ENCODE data around the gene AKR1B15. TPM values are rescaled to one million over a fixed set of nuclear protein-coding genes. Genes with fewer than 3 reads are reported as not detected.

AKR1B15 gene
- total and polyA plus RNA-seq, 9 of the 15 experiments (the other 6 are each of a cell fraction or from before 2014, with no cell fraction given) = not detected

DNA sequence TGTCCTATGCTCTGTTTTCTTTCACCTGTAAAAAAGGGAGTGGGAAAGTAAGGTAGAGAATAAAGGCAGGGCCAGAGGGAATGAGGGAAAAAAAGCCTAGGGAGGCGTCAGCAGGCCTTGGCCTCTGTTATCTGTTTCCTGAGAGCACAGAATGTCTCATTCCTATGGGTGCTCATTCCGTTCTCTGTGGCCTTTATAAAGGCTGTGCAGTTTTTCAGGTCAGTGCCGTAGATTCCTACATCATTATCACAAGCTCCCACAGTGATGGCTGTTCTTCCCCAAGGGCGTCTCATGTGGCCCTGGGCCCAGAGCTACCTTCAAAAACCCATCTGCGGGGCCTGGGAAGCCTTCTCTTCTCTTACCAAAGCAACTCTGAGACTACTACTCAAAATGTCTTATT, 38.3 kb upstream of the AKR1B15 start (continued):
- TF ChIP-seq, protein P1, sequence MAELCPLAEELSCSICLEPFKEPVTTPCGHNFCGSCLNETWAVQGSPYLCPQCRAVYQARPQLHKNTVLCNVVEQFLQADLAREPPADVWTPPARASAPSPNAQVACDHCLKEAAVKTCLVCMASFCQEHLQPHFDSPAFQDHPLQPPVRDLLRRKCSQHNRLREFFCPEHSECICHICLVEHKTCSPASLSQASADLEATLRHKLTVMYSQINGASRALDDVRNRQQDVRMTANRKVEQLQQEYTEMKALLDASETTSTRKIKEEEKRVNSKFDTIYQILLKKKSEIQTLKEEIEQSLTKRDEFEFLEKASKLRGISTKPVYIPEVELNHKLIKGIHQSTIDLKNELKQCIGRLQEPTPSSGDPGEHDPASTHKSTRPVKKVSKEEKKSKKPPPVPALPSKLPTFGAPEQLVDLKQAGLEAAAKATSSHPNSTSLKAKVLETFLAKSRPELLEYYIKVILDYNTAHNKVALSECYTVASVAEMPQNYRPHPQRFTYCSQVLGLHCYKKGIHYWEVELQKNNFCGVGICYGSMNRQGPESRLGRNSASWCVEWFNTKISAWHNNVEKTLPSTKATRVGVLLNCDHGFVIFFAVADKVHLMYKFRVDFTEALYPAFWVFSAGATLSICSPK (IDR thresholded peaks at IDR 0.05; ENCODE audit: borderline replicate concordance) = no peak

DNA sequence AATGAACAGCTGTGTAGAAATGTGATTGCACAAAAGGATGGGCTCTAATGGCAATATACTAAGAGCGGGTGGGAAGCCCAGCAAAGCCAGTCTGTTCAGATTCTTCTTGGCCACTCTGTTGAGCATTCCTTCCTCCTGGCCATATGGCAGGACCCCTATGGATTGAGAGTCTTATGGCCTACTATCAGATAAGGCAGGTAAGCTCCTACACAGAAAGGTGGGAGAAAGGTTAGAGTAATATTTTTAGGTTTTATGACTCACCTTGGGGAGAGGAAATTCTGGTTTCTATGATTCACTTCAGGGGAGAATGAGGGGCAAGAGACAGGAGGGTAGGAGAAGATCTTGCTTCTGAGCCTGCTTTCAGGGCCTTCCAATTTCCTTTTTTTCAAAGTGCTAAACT, 36.6 kb upstream of the AKR1B15 start:
- H3K79me2 ChIP-seq (ENCODE audit: control insufficient read depth, insufficient read depth, low read length) = no peaks in the 10 kb centered on the region
- in situ Hi-C loops (cut with MboI) (no loop called here), intact Hi-C loops (cut with micrococcal nuclease) (loop anchor here (10.0 kb wide), 2 partner anchors 203 to 433 kb away; no protein-coding TSS in a partner anchor)
- H3K4me3 ChIP-seq = no peak overlapping the region
- no TSS peak for BruUV-seq (replicated peaks)
- ChIA-PET POLR2A (interaction anchor here (0.8 kb wide), 1 partner anchor 15 kb away, joined by 3 read pairs; the partner anchor contains the start of gene AKR1B10), CTCF (ENCODE audit: low intra/inter-chr PET ratio) (interaction anchor here (1.7 to 5.8 kb wide), 3 partner anchors 36 to 94 kb away, joined by 3 to 95 read pairs (median 17); no protein-coding TSS in a partner anchor)
- WGBS (ENCODE audit: insufficient coverage, low coverage, missing lambda C conversion rate) = 0% methylated on average over 1 of the region's 1 CpG
- no peaks in the 10 kb centered on the region for H3K9me1 ChIP-seq (ENCODE audit: control insufficient read depth, insufficient read depth, low read length)
- H3K9ac ChIP-seq (ENCODE audit: insufficient read depth in 1 of 2, low read depth in 2 of 2, low read length in 2 of 2) = no peak overlapping the region
- no peaks in the 10 kb centered on the region for H3K4me1 ChIP-seq (replicated peaks in 1 of 2; ENCODE audit: control insufficient read depth in 2 of 2, insufficient read depth in 2 of 2, low read length in 2 of 2)
- no peak for DNase-seq (ENCODE audit: extremely low read depth in 1 of 4, low spot score in 3 of 4)
- TF ChIP-seq, protein P2, sequence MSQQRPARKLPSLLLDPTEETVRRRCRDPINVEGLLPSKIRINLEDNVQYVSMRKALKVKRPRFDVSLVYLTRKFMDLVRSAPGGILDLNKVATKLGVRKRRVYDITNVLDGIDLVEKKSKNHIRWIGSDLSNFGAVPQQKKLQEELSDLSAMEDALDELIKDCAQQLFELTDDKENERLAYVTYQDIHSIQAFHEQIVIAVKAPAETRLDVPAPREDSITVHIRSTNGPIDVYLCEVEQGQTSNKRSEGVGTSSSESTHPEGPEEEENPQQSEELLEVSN (IDR thresholded peaks at IDR 0.05; ENCODE audit: borderline replicate concordance in 1 of 2, extremely low read depth in 1 of 2, insufficient read depth in 1 of 2, insufficient read length in 1 of 2, low read depth in 1 of 2, low read length in 1 of 2, poor library complexity in 1 of 2, severe bottlenecking in 1 of 2) = no peak
- no peaks in the 10 kb centered on the region for H3K36me3 ChIP-seq (ENCODE audit: control insufficient read depth, insufficient read depth, low read length)
- no peak overlapping the region for H3K27ac ChIP-seq (ENCODE audit: extremely low read depth, low read depth, low read length)
- no peaks in the 10 kb centered on the region for H3K9me3 ChIP-seq (replicated peaks; ENCODE audit: control insufficient read depth, insufficient read depth, low read depth, low read length)
- H3K27me3 ChIP-seq (ENCODE audit: control insufficient read depth in 2 of 2, insufficient read depth in 2 of 2, low read length in 2 of 2) = peaks cover 2 to 21% of the 10 kb centered on the region in 2 experiments; a peak in 4 of 5 replicates
- ATAC-seq = no peak
- no peak for FAIRE-seq
- no peak overlapping the region for H3K4me2 ChIP-seq (ENCODE audit: insufficient read depth, low read length)
- no peaks in the 10 kb centered on the region for H4K20me1 ChIP-seq (replicated peaks; ENCODE audit: control insufficient read depth, insufficient read depth, low read length)
- no peak overlapping the region for H2AFZ ChIP-seq (ENCODE audit: low read depth, low read length)

All from K562 (cell line).